ENCODE data around the gene GABRG3.
A peak's percentile ranks its signal among the peaks of the same experiment; 100 is the strongest.

The GABRG3 gene

DNA sequence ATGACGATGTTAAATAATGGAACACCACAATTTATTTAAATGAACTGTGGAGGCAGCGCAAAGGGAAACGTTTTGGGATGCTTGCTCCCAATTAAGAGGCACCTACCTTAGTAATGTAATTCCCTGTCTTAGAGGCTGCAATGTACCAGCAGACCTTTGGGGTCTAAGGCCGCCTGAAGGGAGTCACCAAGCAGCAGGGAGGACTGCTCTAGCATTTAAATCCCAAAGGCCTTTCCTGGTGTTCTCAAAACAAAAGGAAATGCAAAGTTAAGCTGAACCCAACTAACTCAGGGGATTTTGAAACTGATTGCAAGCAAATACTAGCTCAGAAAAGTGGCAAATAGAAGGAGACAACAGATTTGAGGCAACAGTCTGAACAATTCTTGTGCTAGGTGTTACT is 510.8 kb downstream of the GABRG3 start:
- DNase-seq = no peak

GRCh38 chr15:27482287-27482686 is 511.3 kb downstream of the GABRG3 start:
- no peak for DNase-seq

GRCh38 chr15:27483124-27483523 is 512.1 kb downstream of the GABRG3 start:
- DNase-seq = no peak

- DNase-seq = no peak
These were observed 514.3 kb downstream of the GABRG3 start for GRCh38 chr15:27485265-27485664.

DNA sequence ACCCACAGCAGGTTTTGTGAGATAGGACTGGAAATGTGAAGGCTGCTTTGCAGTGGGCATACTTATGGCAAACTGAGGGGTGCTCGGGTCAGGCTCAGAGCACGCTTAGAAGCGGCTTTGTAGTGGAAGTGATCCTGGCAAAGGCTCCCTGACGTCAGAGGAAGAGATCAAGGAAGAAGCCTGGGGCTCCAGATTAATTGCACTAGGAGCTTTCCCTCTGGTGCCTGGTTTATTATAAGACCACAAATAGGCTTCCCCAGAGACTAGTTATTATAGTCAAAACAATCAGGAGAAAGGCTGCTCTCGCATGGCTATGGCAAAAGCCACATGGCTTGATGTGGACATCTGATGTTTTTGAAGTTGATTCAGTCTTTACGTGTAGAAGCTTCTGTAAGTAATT is 515.1 kb downstream of the GABRG3 start:
- peak; percentile 21 for DNase-seq

GRCh38 chr15:27486683-27487647 is 516.0 kb downstream of the GABRG3 start:
- no peak for DNase-seq

DNA sequence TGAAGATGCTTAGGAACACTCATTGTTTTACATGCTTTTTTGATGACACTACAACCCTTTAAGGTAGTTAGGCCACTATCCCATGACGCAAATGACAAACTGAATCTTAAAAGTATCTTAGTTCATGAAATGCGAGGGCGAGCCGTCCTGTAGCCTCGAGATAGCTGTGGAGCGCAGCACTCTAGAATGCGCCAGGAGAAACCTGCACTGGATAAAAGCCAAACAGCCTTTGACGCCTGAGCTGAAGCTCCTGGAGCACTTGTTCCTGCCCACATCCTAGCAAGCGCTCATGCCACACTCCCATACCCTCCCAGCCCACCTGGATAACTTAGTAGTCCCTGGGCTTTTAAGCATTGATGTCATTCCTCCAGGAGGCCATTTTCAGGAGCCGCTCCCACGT is 516.9 kb downstream of the GABRG3 start:
- no peak for DNase-seq

DNA sequence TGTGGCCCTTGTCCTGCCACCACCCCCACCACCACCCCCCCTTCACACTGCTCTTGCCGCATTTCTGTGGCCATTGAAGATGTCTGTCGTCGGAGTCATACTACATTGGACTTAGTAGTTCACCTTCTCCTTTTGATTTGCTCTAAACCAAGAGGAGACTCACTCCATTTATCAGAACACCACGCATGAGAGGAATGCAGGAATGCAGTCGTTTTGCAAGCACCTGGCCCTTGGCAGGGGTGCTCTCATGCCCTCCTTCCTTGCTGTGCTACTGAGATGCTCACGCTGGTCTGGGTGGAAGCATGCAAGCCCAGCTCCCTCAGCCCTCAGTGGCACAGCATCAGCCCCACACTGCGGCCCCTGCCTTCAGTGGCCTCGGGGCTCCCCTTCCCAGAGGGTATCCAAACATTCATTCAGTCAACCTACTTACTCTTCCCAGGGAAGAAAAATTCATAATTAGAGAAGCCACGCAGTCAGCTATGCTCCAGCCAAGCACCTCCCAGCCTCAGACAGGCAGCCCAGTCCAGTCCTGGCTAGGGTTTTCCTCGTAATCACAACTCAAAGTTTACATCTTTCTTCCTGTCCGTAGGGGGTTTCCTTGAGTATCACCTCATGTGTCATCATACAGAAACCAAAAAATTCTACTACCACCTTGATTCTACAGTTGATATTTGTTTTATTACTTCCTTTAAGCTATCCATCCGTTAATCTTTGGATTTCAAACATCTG is 520.0 kb downstream of the GABRG3 start:
- peak; percentile 26 for DNase-seq

DNA sequence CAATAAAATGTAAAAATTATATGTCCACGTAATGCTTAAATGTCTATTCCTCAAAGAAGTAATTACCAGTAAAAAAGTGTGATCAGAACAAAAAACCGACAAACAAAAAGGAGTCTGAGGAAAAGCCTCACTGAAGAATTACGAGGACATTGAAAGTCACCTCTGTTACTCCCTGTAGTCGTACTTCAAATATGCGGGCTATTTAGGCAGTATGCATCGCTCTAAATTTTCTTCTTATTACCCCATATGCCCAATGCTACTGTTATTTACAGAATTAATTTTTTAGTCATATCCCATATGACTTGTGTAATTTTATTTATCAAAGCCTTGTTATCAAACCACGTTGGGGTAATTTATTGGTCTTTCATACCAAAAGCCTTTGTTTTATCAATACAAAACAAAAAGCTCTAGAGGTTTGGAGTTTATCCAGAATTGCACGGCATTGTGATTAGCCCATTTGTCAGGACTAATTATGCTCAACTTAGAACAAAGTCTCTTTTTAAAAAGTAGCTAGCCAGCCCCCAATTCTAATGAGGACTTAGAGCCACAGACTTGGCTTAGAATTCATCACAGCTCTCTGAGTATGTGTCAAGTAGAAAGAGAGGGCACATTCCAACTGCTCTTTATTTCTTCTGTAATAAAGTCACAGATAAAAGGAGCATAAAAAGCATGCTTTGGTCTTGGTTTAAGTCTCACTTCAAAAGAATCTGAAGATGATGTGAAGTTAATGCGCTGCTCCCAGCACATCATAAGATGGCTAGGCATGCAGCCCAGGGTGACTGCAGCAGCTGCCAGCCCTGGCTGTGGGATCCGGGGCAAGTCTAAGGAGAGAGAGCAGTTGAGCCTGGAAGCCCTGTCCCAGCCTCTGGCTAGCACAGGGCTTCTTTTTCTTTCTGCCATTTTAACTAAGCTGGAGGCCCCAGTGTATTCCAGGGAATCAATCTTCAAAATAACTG is 521.0 kb downstream of the GABRG3 start:
- DNase-seq = peak; percentile 95

DNA sequence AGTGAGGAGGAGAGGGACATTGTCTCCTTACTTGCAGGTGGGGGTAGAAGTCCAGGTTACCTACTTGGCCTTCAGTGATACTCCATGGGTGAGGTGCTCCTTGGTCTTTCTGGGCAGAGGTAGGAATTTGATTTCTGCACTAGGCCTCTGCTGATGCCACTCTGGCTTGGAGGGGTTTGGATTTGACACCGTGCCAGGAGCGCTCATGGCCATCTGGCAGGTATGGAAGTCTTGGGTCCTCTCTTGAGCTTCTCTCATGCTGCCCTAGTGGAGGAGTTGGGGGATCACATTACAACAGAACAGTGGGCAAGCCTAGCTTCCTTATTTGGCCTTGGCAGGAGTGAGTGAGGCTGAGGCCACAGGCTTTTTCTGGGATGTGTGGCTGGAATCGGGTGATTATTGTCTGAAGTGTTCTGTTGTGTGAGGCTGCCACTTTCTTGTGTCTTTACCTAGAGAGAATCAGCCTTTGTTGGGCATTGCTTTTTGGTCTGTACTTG is 525.0 kb downstream of the GABRG3 start:
- DNase-seq = peak; percentile 85

DNA sequence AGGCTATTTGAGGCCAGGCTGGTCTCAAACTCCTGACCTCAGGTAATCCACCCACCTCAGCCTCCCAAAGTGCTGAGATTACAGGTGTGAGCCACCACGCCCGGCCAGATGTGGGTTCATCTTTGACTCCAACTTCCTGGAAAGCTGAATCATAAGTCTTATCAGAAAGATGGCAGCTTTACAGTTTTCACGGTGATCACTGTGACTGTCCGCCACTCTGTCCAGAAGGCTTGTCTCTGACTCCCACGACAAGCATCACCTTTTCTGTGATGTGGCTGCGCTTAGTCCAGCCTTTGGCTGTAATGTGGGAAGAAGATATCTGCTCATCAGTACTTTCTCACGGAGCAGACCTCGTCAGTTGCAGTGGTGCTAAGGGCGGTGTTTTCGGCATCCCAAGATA is 527.7 kb downstream of the GABRG3 start:
- no peak for DNase-seq

GRCh38 chr15:27499191-27499590 is 528.2 kb downstream of the GABRG3 start:
- DNase-seq = no peak

GRCh38 chr15:27499719-27500118 is 528.7 kb downstream of the GABRG3 start:
- DNase-seq = no peak

- DNase-seq = no peak
These were observed 529.2 kb downstream of the GABRG3 start for GRCh38 chr15:27500206-27500605.

GRCh38 chr15:27506752-27507151 is 535.8 kb downstream of the GABRG3 start:
- DNase-seq = no peak

DNA sequence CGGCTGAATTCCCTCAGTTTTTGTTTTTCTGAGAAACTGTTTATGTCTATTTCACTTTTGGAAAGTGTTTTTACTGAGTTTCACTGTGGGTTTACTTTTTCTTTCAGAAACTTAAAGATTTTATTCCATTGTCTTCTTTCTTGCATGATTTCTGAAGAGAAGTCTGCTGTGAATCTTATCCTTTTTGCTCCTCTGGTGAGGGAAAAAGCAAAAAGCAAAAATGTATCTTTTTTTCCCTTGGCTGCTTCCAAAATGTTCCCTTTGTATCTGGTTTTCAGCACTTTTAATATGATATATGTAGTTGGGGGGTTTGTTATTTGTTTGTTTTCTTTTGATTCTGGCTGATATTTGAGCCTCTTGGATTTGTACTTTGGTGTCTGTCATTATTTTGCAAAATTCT is 538.0 kb downstream of the GABRG3 start:
- no peak for DNase-seq

DNA sequence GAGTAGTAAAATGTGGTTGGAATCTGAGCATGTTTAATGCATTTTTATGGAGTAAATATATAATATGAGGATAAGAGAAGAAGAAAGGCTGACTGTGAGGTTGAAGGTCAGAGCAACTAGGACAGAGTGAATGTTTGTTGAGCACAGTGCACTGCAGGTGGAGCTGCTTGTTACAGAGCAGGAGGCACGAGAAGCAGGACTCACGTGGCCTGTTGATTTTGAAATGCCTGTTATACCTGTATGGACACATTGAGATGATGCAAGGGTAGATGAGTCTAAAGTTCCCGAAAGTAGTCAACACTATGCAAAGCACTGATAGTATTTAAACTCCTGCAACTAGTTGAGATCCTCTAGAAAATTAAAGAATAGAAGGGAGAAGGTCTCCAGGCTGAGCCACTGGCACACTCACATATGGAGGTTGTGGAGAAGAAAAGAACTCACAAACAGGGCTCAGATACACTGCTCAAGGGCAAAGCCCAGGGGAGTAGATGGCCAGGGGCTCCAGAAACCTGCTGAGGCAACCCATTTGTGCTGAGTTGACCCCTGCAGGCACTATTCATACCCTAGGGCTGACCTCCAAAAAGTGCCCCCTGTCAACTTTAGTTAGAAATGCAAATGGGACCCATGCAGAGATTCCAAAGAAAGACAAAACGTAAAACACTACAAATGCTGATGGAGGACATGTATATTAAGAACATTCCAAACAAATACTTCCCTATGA is 541.5 kb downstream of the GABRG3 start:
- DNase-seq = no peak

DNA sequence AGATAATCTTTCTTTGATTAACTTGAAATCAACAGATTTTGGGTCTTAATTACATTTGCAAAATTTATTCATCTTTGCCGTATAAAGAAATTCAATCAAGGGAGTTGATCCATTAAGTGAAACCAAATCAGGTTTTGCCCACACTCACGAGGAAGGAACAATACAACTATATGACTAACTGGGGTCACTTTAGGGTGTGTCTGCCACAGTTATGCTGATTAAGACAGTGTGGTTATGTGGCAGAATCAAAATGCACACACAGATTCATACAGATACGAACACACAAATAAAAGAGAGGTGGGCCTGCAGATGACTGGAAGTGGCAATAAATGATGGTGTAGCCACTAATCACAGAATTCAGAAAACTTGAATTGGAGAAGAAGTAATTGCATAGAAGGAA is 543.5 kb downstream of the GABRG3 start:
- no peak for DNase-seq

GRCh38 chr15:27527490-27528067 is 556.6 kb downstream of the GABRG3 start:
- no peak for DNase-seq

DNA sequence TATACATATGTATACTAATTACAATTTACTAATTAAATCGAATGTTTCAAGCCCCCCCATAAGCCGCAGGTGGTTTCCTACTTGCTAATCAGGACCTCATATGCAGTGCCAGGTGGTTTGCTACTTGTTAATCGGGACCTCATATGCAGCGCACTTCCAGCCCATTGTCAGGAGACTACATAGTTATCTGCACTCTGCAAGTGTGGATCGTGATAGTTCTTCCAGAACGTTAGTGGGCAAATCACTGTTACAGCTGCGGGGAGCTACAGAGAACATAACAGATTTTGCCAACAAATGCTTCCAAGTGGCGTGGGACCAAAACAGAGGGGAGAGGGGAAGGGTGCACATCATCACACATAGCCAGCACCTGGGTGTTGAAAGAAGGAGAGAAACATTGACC is 558.4 kb downstream of the GABRG3 start:
- DNase-seq = no peak

DNA sequence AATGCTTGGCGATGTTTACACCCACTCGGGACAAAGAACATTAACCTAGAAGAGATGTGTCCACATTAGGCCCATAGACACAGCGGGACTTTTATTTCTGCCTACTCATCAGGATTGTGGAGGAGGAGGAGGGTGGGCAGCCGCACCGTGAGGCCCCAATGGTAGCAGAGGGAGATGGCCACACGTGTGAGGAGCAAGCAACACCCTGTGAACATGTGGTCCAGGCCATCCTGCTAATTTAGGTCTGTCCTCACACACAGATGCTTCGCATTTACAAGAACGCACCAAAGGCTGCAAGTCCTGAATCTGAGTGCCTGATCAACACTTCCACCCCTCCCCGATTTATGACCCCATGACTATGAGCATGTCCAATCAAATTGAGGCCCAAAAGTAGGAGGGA is 560.0 kb downstream of the GABRG3 start:
- DNase-seq = no peak

DNA sequence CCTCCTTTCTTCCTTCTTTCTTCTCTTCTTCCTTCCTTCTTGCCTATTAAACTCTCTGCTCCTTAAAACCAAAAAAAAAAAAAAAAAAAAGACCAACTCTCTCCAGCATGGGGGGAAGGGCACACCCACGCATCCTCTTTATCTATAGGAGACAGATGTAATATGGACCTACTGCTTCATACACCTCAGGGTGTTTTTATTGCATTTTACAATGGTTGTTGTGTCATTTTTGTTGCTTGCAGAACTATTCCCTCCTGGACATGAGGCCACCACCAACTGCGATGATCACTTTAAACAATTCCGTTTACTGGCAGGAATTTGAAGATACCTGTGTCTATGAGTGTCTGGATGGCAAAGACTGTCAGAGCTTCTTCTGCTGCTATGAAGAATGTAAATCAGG is 561.4 kb downstream of the GABRG3 start:
- no peak for DNase-seq

Data from DMS79 (cell line).